ENCODE measurements around the gene MT1F. TPM values are rescaled to one million over a fixed set of nuclear protein-coding genes. Genes with fewer than 3 reads are reported as not detected.
A peak's percentile ranks its signal among the peaks of the same experiment; 100 is the strongest.

MT1F gene
- total RNA-seq, 2 donors from 2014 or later: 3.3 to 8.8 TPM

GRCh38 chr16:56688762-56689161, 31.0 kb downstream of the MT1F start:
- peaks cover 7% of the 10 kb centered on the region for H3K4me1 Mint-ChIP-seq

GRCh38 chr16:56689171-56689570, 31.4 kb downstream of the MT1F start:
- Mint-ChIP-seq H3K36me3 (ENCODE audit: low read depth) (peaks cover 4% of the 10 kb centered on the region), H3K27ac (no peak overlapping the region), H3K4me3 (no peak overlapping the region), H3K27me3 (no peaks in the 10 kb centered on the region), H3K4me1 (peaks cover 4% of the 10 kb centered on the region)
- no peaks in the 10 kb centered on the region for H3K9me3 ChIP-seq (ENCODE audit: control insufficient read depth, low read length, poor library complexity, severe bottlenecking)
- ATAC-seq (no peak), DNase-seq (no peak)

More at GRCh38 chr16:56688762-56689161, 31.0 kb downstream of the MT1F start:
- ATAC-seq (no peak), DNase-seq (no peak)
- no peaks in the 10 kb centered on the region for H3K27me3 Mint-ChIP-seq
- H3K36me3 Mint-ChIP-seq (ENCODE audit: low read depth): peaks cover 4% of the 10 kb centered on the region
- H3K4me3 Mint-ChIP-seq: no peak overlapping the region
- H3K9me3 ChIP-seq (ENCODE audit: control insufficient read depth, low read length, poor library complexity, severe bottlenecking): no peaks in the 10 kb centered on the region
- no peak overlapping the region for H3K27ac Mint-ChIP-seq

- no peak for DNase-seq
- no peaks in the 10 kb centered on the region for H3K27me3 Mint-ChIP-seq
- H3K36me3 Mint-ChIP-seq (ENCODE audit: low read depth): peaks cover 4% of the 10 kb centered on the region
- H3K27ac Mint-ChIP-seq: no peak overlapping the region
- H3K4me3 Mint-ChIP-seq: no peak overlapping the region
- no peak for ATAC-seq
- no peaks in the 10 kb centered on the region for H3K9me3 ChIP-seq (ENCODE audit: control insufficient read depth, low read length, poor library complexity, severe bottlenecking)
- no peaks in the 10 kb centered on the region for H3K4me1 Mint-ChIP-seq
Measured at GRCh38 chr16:56690420-56691122, 32.8 kb downstream of the MT1F start.

- no peaks in the 10 kb centered on the region for H3K27me3 Mint-ChIP-seq
- H3K4me3 Mint-ChIP-seq: no peak overlapping the region
- no peaks in the 10 kb centered on the region for H3K9me3 ChIP-seq (ENCODE audit: control insufficient read depth, low read length, poor library complexity, severe bottlenecking)
- H3K4me1 Mint-ChIP-seq: no peaks in the 10 kb centered on the region
- no peak for DNase-seq
- peaks cover 4% of the 10 kb centered on the region for H3K36me3 Mint-ChIP-seq (ENCODE audit: low read depth)
- no peak overlapping the region for H3K27ac Mint-ChIP-seq
- ATAC-seq: no peak
Measured at GRCh38 chr16:56691885-56692284, 34.1 kb downstream of the MT1F start.

- ATAC-seq (no peak), DNase-seq (no peak)
- H3K27ac Mint-ChIP-seq: no peak overlapping the region
- no peak overlapping the region for H3K4me3 Mint-ChIP-seq
- H3K9me3 ChIP-seq (ENCODE audit: control insufficient read depth, low read length, poor library complexity, severe bottlenecking): no peaks in the 10 kb centered on the region
- peaks cover 3% of the 10 kb centered on the region for H3K36me3 Mint-ChIP-seq (ENCODE audit: low read depth)
- H3K4me1 Mint-ChIP-seq: no peaks in the 10 kb centered on the region
- H3K27me3 Mint-ChIP-seq: no peaks in the 10 kb centered on the region
Measured at GRCh38 chr16:56695246-56695645, 37.5 kb downstream of the MT1F start.

GRCh38 chr16:56697456-56698155, 39.8 kb downstream of the MT1F start:
- ATAC-seq: no peak
- H3K27me3 Mint-ChIP-seq: no peaks in the 10 kb centered on the region
- H3K27ac Mint-ChIP-seq: peak overlapping the region; percentile 55

GRCh38 chr16:56700195-56700594, 42.4 kb downstream of the MT1F start:
- H3K9me3 ChIP-seq (ENCODE audit: control insufficient read depth, low read length, poor library complexity, severe bottlenecking): no peaks in the 10 kb centered on the region
- Mint-ChIP-seq H3K4me1 (no peaks in the 10 kb centered on the region), H3K27me3 (no peaks in the 10 kb centered on the region), H3K36me3 (ENCODE audit: low read depth) (peaks cover 3% of the 10 kb centered on the region), H3K4me3 (no peak overlapping the region), H3K27ac (no peak overlapping the region)
- DNase-seq: no peak
- no peak for ATAC-seq

More at GRCh38 chr16:56697456-56698155, 39.8 kb downstream of the MT1F start:
- Mint-ChIP-seq H3K4me3 (no peak overlapping the region), H3K4me1 (no peaks in the 10 kb centered on the region), H3K36me3 (ENCODE audit: low read depth) (peaks cover 3% of the 10 kb centered on the region)
- DNase-seq: no peak
- no peaks in the 10 kb centered on the region for H3K9me3 ChIP-seq (ENCODE audit: control insufficient read depth, low read length, poor library complexity, severe bottlenecking)

GRCh38 chr16:56700631-56701030, 42.9 kb downstream of the MT1F start:
- no peak for ATAC-seq
- H3K4me1 Mint-ChIP-seq: no peaks in the 10 kb centered on the region
- no peak for DNase-seq
- no peaks in the 10 kb centered on the region for H3K9me3 ChIP-seq (ENCODE audit: control insufficient read depth, low read length, poor library complexity, severe bottlenecking)
- no peaks in the 10 kb centered on the region for H3K27me3 Mint-ChIP-seq
- no peak overlapping the region for H3K4me3 Mint-ChIP-seq
- no peak overlapping the region for H3K27ac Mint-ChIP-seq
- peaks cover 3% of the 10 kb centered on the region for H3K36me3 Mint-ChIP-seq (ENCODE audit: low read depth)

- Mint-ChIP-seq H3K4me3 (no peak overlapping the region), H3K36me3 (ENCODE audit: low read depth) (peaks cover 3% of the 10 kb centered on the region), H3K27me3 (no peaks in the 10 kb centered on the region), H3K4me1 (no peaks in the 10 kb centered on the region), H3K27ac (no peak overlapping the region)
- ATAC-seq (no peak), DNase-seq (no peak)
- H3K9me3 ChIP-seq (ENCODE audit: control insufficient read depth, low read length, poor library complexity, severe bottlenecking): no peaks in the 10 kb centered on the region
Measured at GRCh38 chr16:56701534-56701933, 43.8 kb downstream of the MT1F start.

GRCh38 chr16:56702836-56703235, 45.1 kb downstream of the MT1F start:
- Mint-ChIP-seq H3K27me3 (no peaks in the 10 kb centered on the region), H3K27ac (no peak overlapping the region), H3K4me3 (no peak overlapping the region), H3K4me1 (no peaks in the 10 kb centered on the region), H3K36me3 (ENCODE audit: low read depth) (no peaks in the 10 kb centered on the region)
- no peaks in the 10 kb centered on the region for H3K9me3 ChIP-seq (ENCODE audit: control insufficient read depth, low read length, poor library complexity, severe bottlenecking)
- ATAC-seq (no peak), DNase-seq (no peak)

Other genes starting within 250 kb of the MT1F start
- 100 to 1,000 TPM in 1 of 2 donors, 10 to 100 TPM in 1; 64.8 to 102 TPM for gene AMFR, start 232.4 kb upstream of the MT1F start, total RNA-seq
- 10 to 100 TPM; 84.8 to 92.2 TPM for gene NUDT21, start 206.6 kb upstream of the MT1F start, total RNA-seq
- 10 to 100 TPM; 19.9 to 26.1 TPM for gene OGFOD1, start 206.4 kb upstream of the MT1F start, total RNA-seq
- gene BBS2, start 137.9 kb upstream of the MT1F start, total RNA-seq: 10 to 100 TPM; 47.2 to 60.9 TPM
- gene MT4, start 92.9 kb upstream of the MT1F start, total RNA-seq: not detected
- not detected for gene MT3, start 68.4 kb upstream of the MT1F start, total RNA-seq
- 10 to 100 TPM; 36.4 to 43.4 TPM for gene MT2A, start 49.4 kb upstream of the MT1F start, total RNA-seq
- 1 to 10 TPM; 1.9 to 8.7 TPM for gene MT1E, start 32.2 kb upstream of the MT1F start, total RNA-seq
- not detected for gene MT1M, start 25.3 kb upstream of the MT1F start, total RNA-seq
- gene MT1A, start 19.3 kb upstream of the MT1F start, total RNA-seq: not detected
- gene MT1B, start 6.1 kb upstream of the MT1F start, total RNA-seq: not detected
- under 1 TPM in 1 of 2 donors, not detected in 1; 0.85 TPM for gene MT1G, start 10.1 kb downstream of the MT1F start, total RNA-seq
- not detected for gene MT1H, start 11.9 kb downstream of the MT1F start, total RNA-seq
- gene MT1X, start 24.5 kb downstream of the MT1F start, total RNA-seq: 10 to 100 TPM; 22.0 to 22.1 TPM
- 10 to 100 TPM; 59.0 to 59.1 TPM for gene NUP93, start 72.2 kb downstream of the MT1F start, total RNA-seq
- not detected for gene SLC12A3, start 207.2 kb downstream of the MT1F start, total RNA-seq